T-helper 2 cell (primary cell): ENCODE results near the gene CFAP61.

Experiments
- DNase-seq, 5 experiments: peaks; one replicate each; pipeline versions ENCODE4 v3.0.0 to v3.0.0-alpha.2; 2012 to 2022

The CFAP61 gene

GRCh38 chr20:20292472-20292871 lies 240.1 kb downstream of the CFAP61 start:
- peak in 1 of 5 experiments; percentile 10 for DNase-seq

GRCh38 chr20:20293141-20293540 lies 240.8 kb downstream of the CFAP61 start:
- no peak for DNase-seq

GRCh38 chr20:20293691-20294385 lies 241.5 kb downstream of the CFAP61 start:
- DNase-seq = no peak

- no peak for DNase-seq
These were observed 243.5 kb downstream of the CFAP61 start for GRCh38 chr20:20295621-20296498.

- no peak for DNase-seq
These were observed 244.8 kb downstream of the CFAP61 start for GRCh38 chr20:20297181-20297580.

GRCh38 chr20:20297752-20298151 lies 245.4 kb downstream of the CFAP61 start:
- DNase-seq = no peak

GRCh38 chr20:20299904-20300303 lies 247.6 kb downstream of the CFAP61 start:
- DNase-seq = no peak

- no peak for DNase-seq
These were observed 251.0 kb downstream of the CFAP61 start for GRCh38 chr20:20303320-20303719.

- no peak for DNase-seq
These were observed 251.4 kb downstream of the CFAP61 start for GRCh38 chr20:20303742-20304141.

- DNase-seq = no peak
These were observed 252.6 kb downstream of the CFAP61 start for GRCh38 chr20:20304942-20305341.

GRCh38 chr20:20312562-20312961 lies 260.2 kb downstream of the CFAP61 start:
- no peak for DNase-seq

- no peak for DNase-seq
These were observed 264.9 kb downstream of the CFAP61 start for GRCh38 chr20:20317195-20317594.

GRCh38 chr20:20317621-20318364 lies 265.5 kb downstream of the CFAP61 start:
- no peak for DNase-seq

- DNase-seq = no peak
These were observed 266.2 kb downstream of the CFAP61 start for GRCh38 chr20:20318365-20319161.

GRCh38 chr20:20321134-20321533 lies 268.8 kb downstream of the CFAP61 start:
- DNase-seq = no peak

- DNase-seq = no peak
These were observed 269.6 kb downstream of the CFAP61 start for GRCh38 chr20:20321917-20322316.

GRCh38 chr20:20322912-20323311 lies 270.6 kb downstream of the CFAP61 start:
- DNase-seq = no peak

- no peak for DNase-seq
These were observed 275.4 kb downstream of the CFAP61 start for GRCh38 chr20:20327746-20328145.

GRCh38 chr20:20329564-20329963 lies 277.2 kb downstream of the CFAP61 start:
- DNase-seq = no peak

GRCh38 chr20:20331156-20331555 lies 278.8 kb downstream of the CFAP61 start:
- DNase-seq = no peak

- DNase-seq = no peak
These were observed 279.5 kb downstream of the CFAP61 start for GRCh38 chr20:20331817-20332216.

GRCh38 chr20:20333866-20334265 lies 281.5 kb downstream of the CFAP61 start:
- DNase-seq = no peak
